Bronchial smooth muscle cell (primary cell): Measurements from ENCODE around the gene IER3. TPM values are rescaled to one million over a fixed set of nuclear protein-coding genes. Genes with fewer than 3 reads are reported as not detected.

Source experiments
- total RNA-seq: library from RNA; depleted of rRNA; stranded (reverse); fragments of >200 nt; gene quantifications from 2 replicates; pipeline ENCODE4 v1.2.1, GENCODE V29; 2014

IER3 gene, protein sequence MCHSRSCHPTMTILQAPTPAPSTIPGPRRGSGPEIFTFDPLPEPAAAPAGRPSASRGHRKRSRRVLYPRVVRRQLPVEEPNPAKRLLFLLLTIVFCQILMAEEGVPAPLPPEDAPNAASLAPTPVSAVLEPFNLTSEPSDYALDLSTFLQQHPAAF
- total RNA-seq: 15.0 and 16.7 TPM in 2 replicates

DNA sequence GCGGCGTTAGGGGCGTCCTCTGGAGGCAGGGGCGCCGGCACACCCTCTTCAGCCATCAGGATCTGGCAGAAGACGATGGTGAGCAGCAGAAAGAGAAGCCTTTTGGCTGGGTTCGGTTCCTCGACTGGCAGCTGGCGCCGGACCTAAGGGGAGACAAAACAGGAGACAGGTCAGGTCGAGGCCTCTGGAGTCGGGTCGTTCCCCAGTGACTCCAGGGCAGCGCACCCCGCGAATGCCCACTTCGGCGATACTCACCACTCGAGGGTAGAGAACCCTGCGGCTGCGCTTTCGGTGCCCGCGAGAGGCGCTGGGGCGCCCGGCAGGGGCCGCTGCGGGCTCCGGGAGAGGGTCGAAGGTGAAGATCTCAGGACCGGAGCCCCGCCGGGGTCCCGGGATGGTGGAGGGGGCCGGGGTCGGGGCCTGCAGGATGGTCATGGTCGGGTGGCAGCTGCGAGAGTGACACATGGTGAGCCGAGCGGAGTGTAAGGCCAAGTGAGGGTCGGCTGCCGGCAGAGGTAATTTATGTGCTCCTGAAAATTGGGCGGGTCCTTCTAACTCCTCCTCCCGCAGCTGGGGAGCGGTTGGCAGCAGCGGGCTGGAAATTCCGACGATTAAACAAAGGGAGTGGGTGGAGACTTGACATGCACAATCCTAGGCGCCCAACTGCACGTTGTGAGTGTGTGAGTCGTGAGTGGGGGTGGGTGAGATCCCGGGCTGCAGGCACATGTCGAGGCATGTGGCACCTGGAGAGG is at the start of gene IER3:
IER3 (minus strand) TSS at position 494 of the 752 bp plus-strand sequence; CDS start at position 465, 29 bp downstream.

DNA sequence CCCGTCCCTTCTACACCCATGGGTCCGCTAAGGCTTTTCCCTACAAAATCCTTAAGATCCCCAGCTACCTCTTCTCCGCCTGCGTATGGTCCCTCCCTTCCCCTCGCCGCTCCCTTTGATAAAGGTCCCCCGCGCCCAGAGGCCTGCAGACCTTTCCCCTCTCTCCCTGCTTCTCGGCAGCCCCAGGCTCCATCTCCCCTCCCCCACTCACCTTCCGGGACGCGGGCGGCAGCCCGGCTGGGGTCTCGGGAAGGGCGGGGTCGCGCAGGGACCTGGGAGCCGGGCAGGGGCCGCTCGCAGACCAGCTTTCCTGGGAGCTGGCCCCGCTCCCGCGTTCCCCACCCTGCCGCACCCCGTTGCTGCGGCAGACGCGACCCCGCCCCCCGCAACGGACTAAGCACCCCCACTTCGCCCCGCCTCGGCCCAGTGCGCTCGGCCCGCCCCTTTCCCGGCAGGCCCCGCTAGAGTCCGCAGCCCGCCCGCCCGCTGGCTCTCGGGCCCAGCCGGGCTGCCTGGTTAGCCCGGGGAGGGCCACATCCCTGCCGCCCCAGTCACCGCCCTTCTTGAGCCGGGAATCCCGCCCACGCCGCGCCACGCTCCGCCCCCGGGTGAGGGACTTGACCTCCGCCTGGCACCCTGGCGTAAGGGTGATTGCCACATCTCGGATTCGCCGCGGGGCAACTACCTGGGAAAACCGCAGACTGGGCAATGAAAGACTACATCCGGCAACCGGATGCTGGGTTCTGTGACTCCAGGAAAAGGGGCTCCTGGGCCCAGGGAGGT is 1.8 kb downstream of the IER3 start, which contains the start of gene FLOT1:
FLOT1 (minus strand) TSS at position 372 of the 783 bp plus-strand sequence. CDS start 498 bp downstream, outside the sequence.

DNA sequence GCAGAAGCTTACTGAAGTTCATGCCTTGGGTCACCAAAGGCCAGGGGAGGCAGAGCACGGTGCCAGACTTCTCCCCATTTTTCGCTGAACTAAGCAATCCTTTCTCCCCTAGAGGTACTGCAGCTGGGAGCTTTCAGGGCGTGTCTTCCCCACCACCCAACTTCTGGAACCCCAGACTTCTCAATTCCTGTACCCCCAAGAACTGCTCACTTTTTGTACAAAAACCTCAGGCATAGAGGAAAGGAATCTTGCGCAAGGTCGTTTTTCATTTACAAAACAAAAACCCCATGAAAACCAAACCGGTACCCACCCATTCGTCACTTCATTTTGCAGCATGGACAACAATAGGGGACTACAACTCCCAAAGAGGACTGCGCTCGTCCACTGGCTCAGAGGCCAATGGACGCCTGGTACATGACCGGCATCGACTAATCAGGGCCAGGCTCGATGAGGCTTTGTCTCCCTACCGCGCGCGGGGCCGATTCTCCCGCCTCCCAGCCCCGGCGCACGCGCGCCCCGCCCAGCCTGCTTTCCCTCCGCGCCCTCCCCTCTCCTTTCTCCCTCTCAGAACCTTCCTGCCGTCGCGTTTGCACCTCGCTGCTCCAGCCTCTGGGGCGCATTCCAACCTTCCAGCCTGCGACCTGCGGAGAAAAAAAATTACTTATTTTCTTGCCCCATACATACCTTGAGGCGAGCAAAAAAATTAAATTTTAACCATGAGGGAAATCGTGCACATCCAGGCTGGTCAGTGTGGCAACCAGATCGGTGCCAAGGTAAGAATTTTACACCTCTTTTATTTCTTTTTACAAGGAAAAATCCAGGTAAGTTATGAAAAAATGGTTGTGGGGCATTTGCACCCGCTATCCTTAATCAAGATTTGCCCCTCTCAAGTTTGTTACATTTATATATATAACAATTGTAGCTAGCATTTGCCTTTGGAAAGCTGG is 24.3 kb downstream of the IER3 start, which contains the start of gene TUBB:
TUBB (plus strand) TSS at position 562 of the 947 bp plus-strand sequence; CDS start at position 717, 155 bp downstream.

DNA sequence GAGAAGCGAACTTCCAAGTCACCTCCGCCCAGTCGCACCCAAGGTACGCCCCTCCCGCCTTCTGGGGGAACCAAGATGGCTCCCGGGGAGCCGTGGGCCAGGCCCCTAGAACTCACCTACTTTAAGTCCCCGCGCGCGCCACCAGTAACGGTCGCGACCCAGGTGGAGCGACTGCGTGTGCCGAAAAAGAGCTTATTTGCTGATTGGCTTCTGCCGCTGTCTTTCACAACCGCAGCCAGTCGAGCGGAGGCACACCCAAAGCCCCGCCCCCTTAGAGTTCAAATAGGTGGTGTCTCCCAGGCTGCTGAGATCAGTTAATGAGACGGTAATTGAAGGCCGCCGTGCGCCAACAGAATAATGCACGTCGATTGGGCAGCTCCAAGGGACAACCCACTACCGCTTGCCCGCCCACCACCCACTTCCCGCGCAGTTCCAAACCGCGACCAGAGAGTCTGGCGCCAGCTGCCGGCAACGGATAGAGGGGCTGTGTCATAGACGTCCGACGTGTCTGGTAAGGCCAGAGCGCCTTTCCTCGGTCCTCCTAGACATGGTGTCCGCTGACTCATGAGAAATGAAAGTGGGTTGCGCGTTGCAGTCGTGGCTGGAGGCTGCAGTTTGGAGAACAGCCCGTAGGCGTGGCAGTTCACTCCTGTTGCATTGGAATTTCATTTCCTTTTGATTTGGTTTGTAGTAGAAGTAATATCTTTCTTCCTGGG is 27.1 kb downstream of the IER3 start, which contains the start of gene MDC1:
MDC1 (minus strand) TSS at position 153 of the 716 bp plus-strand sequence. CDS start 2,106 bp downstream, outside the sequence.

Other genes starting within 250 kb of the IER3 start
- gene GNL1, start 188.1 kb downstream of the IER3 start, total RNA-seq: 77.4 and 79.3 TPM in 2 replicates
- gene PRR3, start 187.3 kb downstream of the IER3 start, total RNA-seq: 4.7 and 5.2 TPM in 2 replicates
- gene ABCF1, start 173.1 kb downstream of the IER3 start, total RNA-seq: 37.2 and 45.9 TPM in 2 replicates
- gene PPP1R10, start 127.3 kb downstream of the IER3 start, total RNA-seq: 10.4 and 12.0 TPM in 2 replicates
- gene MRPS18B, start 126.7 kb downstream of the IER3 start, total RNA-seq: 39.6 and 48.1 TPM in 2 replicates
- 2.2 and 5.4 TPM in 2 replicates for gene ATAT1, start 117.7 kb downstream of the IER3 start, total RNA-seq
- 2.2 and 2.7 TPM in 2 replicates for gene C6orf136, start 97.4 kb downstream of the IER3 start, total RNA-seq
- gene DHX16, start 71.5 kb downstream of the IER3 start, total RNA-seq: 29.3 and 36.6 TPM in 2 replicates
- gene PPP1R18, start 57.9 kb downstream of the IER3 start, total RNA-seq: 40.8 and 43.5 TPM in 2 replicates
- 1.4 and 1.7 TPM in 2 replicates for gene NRM, start 53.6 kb downstream of the IER3 start, total RNA-seq
- 2.4 and 3.2 TPM in 2 replicates for gene MDC1, start 27.3 kb downstream of the IER3 start, total RNA-seq
- 409 and 447 TPM in 2 replicates for gene TUBB, start 24.2 kb downstream of the IER3 start, total RNA-seq
- 95.8 and 103 TPM in 2 replicates for gene FLOT1, start 1.9 kb downstream of the IER3 start, total RNA-seq
- gene DDR1, start 140.0 kb upstream of the IER3 start, total RNA-seq: 21.1 and 28.9 TPM in 2 replicates
- 10.3 and 10.6 TPM in 2 replicates for gene GTF2H4, start 163.7 kb upstream of the IER3 start, total RNA-seq
- gene VARS2, start 169.7 kb upstream of the IER3 start, total RNA-seq: 13.4 and 14.9 TPM in 2 replicates
- gene SFTA2, start 187.6 kb upstream of the IER3 start, total RNA-seq: not detected in 2 replicates
- not detected in 2 replicates for gene MUCL3, start 196.4 kb upstream of the IER3 start, total RNA-seq
- not detected in 2 replicates for gene MUC21, start 239.2 kb upstream of the IER3 start, total RNA-seq